GM21515 (cell line): ENCODE measurements around the gene RALGAPA2.

Experiments
- ATAC-seq: cut with Tn5 transposase; IDR thresholded peaks from one replicate; pipeline ENCODE4 v1.9.1; 2021; ENCODE audit not compliant: unreplicated experiment

RALGAPA2 gene

DNA sequence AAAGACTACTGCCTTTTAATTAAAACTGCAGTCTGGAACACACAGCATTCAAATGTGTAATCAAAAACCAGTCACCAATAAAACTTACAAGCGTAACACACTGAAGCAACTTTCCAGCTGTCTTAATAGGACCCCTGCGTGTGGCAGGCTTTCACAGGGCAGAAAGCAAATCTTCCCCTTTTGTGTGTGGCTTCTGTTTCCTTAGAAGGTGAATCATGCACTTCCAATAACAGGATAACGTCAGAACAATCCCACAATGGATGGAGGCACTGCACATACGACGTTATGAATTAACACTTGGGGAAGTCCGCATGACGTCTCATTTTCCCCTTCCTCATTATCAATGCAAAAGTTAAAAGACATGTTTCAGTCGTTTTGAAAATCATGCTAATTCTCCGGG, 299.7 kb downstream of the RALGAPA2 start:
- no peak for ATAC-seq

DNA sequence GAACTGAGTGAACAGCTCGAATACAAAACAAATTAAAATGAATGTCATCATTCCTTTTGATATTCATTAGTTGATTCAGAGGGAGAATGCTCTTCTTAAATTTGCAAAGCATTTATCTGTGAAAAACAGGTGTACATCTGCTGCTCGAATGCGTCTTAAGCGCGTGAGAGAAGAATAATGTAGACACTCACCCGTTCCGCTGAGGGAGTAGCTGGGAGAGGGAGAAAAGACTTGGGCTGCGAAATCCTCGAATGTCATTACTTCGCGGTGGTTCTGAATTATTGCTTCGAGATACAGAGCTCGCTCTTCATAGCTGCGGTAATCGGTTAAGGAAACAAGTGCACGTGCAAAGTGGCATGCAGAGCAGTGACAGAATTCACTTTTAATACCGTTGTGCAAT, 300.6 kb downstream of the RALGAPA2 start:
- ATAC-seq: no peak

DNA sequence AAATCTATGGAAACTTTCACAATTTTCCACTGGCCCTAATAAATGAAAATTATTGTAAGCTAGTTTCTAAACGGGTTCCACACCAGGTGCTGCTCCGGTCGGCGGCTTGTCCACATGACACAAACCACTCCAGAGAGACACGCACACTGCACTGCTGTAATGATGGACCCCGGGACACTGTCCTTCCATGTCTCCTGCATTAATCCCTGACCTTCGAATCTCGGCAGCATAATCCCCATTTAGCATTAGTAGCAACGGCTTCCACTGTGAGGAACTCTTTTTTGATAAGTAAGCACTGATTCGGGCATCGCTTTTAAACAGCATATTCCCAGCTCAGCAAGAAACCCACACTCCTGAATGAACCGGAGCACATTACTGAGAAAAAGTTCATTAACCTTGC, 301.0 kb downstream of the RALGAPA2 start:
- no peak for ATAC-seq

DNA sequence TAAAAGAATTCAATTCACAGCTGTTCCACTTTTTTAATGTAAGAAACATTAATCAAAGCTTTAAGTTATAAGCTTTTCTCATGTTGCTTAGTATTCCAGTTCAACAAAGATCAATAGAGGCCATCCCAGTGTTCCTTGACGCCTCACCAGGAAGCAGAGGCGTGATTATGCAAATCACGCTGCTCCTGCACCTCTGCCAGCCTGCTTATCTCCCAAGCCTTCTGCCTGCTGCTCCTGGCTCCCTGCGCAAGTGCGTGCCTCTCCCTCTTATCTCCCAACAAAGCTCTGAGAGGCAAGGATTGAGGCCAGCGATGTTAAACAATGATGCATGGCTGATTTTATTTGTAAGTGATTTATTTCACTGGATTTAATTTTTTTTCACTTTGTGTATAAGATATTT, 301.8 kb downstream of the RALGAPA2 start:
- no peak for ATAC-seq

- ATAC-seq: no peak
Observed at GRCh38 chr20:20409331-20409730, 303.1 kb downstream of the RALGAPA2 start.

- ATAC-seq: no peak
Observed at GRCh38 chr20:20407891-20408805, 304.3 kb downstream of the RALGAPA2 start.

GRCh38 chr20:20406306-20406705, 306.1 kb downstream of the RALGAPA2 start:
- no peak for ATAC-seq

GRCh38 chr20:20405623-20406022, 306.8 kb downstream of the RALGAPA2 start:
- no peak for ATAC-seq

DNA sequence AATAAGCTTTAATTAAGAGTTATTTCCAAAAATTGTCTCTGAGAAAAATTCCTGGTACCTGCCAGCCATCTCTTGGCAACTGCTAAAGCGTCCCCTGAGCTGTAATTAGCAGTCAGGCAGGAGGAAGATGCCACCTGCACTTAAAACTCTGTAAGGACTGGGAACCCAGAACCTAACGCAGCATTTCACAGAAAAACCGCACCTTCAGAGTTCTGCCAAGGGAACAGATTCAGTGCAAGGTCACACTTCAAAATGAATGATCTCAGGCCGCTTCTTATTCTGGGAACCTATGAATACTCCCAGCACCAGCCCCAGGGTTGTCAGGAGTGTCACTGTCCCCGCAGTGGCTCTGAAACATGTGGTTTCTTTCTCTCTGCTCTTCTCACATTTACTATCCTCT, 307.8 kb downstream of the RALGAPA2 start:
- no peak for ATAC-seq

- ATAC-seq: no peak
Observed at GRCh38 chr20:20401991-20402390, 310.5 kb downstream of the RALGAPA2 start.

DNA sequence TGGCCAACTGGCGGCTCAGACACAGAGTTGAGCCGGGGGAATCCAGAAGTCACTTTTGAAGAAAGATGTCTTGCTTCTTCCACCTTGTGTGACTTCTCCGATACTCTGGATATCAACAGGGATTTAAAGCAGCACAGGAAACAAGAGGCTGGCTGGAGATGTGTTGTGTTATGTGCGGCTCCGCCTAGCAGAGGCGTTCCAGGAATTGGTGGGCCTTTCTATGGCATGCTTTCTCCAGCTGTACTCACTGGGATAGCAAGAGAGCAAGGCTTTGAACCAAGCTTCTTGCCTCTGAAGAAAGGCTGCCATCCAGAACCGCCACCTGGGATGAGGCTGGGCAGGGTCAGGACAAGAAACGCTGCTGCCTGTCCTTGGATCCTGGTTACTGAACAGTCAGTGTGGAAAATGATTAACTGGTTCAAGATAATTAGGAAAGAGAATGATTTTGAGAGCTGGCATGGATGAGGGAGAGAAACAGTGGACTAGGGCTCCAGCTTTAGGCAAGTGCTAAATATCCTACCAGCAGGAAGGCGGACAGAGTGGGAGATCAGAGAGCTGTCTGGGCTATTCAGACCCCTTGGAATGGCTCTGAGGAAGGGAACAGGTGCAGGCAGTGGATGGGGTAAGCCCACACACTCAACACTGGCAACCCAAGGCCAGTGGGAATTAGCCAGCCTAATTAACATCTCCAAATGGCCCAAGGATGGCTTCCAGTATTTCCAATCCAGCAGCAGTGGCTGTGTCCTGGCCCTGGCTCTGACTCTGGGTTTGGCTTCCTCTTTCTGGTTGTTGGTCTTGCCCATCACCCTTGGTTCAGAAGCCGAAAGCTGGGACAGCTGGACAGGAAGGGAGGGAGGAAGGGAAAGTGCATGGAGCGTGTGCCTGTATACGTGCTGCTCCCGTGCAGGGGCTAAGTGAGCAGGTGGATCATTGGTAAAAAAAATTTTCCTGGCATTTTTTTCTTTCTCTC, 312.6 kb downstream of the RALGAPA2 start:
- ATAC-seq: no peak

DNA sequence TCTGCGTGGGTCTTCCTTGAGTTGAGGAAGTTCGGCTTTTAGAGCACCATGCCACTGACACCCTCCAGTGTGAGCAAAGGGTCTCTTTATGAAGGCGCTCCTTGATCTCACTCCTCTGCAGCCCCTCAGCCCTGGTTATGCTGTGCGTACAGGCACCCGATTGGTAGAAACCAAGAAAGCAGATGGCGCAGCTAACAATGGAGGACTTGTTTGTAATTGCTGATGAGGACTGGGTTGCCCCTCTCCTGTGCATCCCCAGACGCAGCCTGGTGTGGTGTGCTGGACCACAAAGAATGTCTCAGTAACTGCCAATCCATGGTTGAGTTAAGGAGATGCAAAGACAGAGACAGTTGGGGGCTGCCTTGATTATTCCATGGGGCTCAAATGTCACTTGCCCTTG, 314.3 kb downstream of the RALGAPA2 start:
- ATAC-seq: no peak

DNA sequence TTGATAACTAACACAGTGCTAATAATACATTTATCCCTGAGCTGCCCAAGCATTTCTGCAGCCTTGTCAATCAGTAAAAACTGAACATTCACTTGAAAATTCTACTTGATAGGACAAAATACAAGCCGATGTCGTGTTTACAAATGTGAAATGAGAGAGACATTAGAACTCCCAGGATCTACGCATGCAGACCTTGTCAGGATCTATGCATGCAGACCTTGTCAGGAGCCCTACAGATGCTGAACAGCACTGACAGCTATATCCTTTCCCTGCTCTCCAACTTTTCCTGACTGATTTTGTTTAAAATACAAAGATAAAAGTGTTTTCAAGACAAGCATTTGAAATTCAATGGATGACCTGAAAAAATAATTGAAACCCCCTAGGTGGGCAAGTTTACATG, 315.6 kb downstream of the RALGAPA2 start:
- ATAC-seq: no peak

DNA sequence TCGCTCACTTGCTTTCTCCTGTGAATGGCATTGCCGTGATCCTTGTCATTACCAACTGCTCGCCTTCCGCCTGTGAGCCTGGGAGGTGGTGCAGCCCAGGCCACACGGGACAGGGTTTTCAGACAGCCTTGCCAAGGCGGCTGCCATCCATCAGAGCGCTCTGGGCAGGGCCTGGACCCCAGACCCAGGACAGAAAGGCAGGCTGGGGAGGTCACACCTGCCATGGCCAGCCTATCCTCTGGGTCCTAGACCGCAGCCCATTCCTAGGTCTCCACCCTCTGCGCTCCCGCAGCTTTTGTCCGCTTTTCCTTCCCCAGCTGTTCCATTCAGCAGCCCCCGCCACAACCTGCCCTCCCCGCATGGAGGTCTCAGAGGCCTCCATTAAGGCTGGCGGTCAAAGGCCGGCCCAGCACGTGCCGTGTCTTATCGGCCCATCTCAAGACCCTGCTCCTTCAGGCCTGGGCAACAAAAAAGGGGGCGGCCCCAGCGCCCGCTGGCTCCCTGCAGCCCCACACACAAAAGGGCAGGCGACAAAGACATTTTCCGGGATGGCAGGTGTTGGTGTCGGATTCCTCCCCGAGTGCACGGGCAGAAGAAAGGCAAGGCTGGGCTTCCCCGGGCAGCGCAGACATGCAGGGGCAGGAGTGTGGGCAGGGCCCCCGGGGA, 316.4 kb downstream of the RALGAPA2 start:
- no peak for ATAC-seq

GRCh38 chr20:20395087-20395486, 317.4 kb downstream of the RALGAPA2 start:
- ATAC-seq: no peak

DNA sequence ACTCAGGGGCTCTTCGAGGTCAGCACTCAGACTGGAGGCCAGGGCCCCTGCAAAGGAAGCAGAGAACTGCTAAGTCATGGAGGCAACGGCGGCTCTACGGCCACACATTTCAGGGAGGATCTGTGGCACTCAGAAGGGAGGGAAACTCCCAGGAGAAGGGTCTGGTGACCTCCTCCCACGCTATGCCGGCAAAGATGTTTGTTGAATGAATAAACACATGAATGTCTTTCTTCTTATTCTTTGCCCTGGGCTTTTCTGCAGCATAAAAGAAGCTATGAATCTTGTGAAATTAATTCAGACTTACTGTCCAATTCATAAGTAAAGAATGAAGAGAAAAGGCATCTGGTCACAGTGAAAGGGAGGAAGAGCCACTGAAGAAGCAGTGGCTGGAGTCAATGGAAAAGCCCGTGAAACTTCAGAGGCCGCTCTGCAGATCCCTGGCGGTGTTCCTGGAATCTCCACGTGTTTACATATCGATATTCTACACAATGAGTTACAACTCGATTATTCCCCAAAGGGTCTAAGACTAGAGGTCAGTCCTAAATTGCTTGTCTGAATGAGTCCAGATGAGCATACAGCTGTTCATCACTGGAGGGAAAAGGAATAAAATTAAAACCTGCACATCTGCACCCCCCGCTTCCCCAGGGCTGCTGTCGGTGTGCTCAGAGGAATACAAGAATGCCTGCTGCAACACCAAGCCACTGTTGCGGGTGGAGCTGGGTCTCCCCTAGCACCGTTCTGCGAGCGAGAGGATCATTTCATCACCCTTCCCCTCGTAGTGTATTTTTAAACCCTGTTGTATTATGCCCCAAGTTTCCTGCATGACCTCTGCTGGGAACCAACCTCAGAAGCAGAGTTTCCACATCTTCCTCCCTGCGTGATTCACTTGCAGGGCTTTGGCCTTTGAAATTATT, 319.0 kb downstream of the RALGAPA2 start:
- ATAC-seq: no peak

DNA sequence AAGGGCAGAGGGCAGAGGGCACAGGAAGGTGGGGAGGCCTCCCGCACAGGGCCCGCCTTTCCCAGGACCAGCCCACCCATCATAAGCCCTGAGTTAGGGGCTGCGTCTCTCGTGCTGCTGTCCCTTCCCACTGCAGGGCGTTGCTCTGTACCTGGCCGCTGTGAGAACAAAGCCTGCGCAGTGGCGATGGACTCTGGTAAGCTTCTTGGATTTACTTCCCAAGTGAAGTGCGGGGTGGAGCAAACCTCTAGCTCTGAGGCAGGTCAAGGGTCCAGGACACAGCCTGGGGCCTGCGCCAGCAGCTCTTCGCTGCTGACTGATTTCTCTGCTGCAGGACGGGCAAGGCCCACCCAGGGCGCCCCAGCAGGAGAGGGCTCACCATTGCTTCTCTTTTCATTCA, 320.7 kb downstream of the RALGAPA2 start:
- no peak for ATAC-seq

DNA sequence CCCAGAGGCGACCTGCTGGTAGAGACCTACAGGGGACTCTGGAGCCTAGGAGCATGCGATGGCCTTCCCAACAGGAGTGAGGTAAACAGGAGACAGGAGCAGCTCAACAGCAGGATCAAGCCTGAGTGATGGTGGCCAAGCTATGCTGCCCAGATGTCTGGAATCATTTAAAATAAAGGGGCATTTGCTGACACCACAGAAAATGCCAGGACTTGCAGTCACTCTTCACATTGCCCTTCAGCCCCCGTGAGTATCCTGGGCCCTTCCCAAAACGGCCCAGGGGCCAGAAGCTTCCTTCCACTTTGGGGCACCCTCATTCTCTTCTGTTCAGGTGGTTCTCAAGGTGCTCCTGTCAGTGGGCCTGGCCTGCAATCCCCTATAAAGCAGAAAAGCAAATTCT, 321.3 kb downstream of the RALGAPA2 start:
- ATAC-seq: no peak

DNA sequence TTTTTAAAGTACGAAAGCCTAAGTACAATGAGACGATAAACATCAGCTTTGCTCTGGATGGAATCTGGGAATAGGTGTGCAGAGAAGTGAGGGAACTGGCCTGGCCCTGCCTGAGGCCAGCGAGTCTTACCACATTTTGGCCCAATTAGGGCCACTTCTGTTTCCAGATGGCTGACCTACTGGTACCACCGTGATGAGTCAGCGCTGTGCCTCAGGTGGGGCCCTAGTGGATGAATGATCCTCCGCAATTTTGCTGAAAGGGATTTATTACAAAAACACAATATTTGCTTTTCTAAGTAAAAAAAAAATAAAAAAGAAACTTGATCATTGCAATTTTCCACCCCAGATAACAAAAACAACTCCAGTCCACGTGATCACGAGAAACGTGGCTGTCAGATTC, 322.1 kb downstream of the RALGAPA2 start:
- no peak for ATAC-seq

GRCh38 chr20:20386192-20386591, 326.3 kb downstream of the RALGAPA2 start:
- ATAC-seq: no peak
